ENCODE data around the gene CHRNG.

CHRNG gene, protein sequence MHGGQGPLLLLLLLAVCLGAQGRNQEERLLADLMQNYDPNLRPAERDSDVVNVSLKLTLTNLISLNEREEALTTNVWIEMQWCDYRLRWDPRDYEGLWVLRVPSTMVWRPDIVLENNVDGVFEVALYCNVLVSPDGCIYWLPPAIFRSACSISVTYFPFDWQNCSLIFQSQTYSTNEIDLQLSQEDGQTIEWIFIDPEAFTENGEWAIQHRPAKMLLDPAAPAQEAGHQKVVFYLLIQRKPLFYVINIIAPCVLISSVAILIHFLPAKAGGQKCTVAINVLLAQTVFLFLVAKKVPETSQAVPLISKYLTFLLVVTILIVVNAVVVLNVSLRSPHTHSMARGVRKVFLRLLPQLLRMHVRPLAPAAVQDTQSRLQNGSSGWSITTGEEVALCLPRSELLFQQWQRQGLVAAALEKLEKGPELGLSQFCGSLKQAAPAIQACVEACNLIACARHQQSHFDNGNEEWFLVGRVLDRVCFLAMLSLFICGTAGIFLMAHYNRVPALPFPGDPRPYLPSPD
- 0 reads per million in 2 experiments for total RNA-seq

DNA sequence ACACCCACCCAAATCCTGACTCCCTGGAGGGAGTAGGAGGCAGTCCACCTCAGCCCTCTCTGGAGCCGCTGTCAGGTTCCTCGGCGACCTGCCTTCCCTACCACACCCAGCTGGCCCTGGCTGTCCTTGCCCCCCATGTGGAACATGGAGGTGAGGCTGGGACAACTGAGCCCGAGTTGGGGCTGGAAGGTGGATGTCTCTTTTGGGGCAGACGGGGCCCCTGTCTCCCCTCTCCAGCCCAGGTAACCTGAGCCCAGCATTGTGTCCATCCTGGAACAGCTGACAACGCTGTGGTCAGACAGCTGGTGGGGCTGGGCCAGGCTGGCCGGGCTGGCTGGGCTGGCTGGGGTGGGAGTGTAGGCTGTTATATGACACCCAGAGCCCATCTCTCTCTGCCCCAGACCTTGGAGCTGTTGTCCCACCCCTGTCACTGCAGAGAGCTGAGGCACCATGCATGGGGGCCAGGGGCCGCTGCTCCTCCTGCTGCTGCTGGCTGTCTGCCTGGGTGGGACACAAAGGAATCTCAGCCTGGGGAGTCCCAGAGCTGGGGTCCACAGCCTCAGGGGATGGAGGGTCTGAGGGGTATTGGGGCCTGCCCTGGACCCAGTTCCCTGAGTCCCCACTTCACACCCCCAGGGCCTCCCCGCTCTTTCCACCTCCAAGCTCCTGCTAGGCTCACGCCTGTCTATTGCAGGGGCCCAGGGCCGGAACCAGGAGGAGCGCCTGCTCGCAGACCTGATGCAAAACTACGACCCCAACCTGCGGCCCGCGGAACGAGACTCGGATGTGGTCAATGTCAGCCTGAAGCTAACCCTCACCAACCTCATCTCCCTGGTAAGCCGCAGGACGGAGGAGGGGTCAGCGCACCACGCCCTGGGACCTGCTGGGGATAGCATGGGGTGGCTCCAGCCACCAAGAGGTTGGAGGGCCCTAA lies at the start of gene CHRNG:
TSS of gene CHRNG (plus strand) at position 395 of the 934 bp plus-strand sequence. CDS start at position 451, 56 bp downstream.
- no peak for DNase-seq (ENCODE audit: low read depth)

DNA sequence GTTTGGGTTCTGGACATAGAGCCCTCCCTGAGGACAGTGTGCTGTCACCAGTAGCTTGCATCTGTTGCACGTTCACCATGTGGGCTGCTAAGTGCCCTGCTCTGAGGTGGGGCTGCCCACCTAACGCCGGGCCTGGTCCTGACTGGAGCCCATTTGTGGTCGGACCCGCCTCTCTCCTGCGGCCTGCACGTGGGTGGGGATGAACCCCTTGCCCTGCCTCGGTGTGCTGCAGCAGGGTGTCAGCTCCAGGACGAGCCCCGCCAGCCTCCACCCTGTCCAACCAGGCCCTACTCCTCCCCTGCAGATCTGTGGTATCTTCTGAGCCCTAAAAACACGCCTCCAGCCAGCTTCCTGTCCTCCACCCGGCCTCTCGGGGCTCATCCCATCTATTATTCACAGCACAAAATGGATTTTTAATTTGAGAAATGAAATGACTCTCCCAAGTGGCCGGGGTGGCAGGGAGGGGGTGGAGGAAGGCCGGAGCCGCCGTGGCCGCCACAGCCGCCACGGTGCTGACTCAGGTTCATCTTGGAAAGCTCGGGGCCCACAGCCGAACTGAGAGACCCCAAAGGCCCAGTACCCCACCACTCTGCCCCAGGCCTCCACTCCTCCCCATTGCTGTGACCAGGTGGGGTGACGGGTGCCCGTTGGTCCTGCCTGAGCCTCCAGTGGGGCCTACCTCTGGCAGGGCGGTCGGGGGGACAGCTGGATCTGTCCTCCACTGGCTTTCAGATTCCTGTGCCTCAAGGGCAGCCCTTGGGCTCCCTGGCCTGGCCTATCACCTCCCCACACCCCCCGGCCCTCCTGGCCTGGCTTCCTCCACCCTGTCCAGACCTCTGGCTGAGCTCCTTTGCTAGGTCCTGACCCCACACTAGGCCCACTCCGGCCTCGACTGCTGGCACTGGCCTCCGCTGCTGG lies 49.0 kb upstream of the CHRNG start:
- no peak for DNase-seq (ENCODE audit: low read depth)

DNA sequence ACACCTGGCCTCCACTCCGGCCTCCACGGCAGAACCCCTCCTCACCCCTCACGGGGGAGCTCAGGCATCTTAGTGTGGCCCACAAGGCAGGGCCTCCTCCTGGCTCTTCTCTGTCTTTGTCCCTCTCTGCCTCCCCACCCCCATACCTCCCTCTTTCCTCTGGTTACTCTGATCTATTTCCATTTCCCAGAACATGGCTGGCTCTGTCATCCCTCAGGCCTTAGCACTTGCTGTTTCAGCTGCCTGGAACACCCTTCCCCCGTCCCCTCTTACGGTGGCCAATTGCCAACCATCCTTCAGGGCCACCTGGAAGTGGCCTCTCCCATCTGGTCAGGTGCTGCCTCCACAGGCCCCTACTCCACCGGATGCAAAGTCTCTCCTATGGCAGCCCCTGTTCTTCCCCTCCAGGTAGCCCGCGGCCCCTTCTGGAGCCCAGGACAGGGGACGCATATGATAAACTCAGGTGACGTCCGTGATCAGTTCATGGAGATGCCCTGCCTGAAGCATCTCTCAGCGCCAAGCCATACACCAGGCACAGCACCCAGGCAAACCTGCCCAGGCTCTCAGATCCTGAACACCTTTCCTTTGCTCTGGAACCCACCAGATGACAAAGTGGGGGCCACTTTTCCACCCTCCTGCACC lies 48.2 kb upstream of the CHRNG start:
- DNase-seq (ENCODE audit: low read depth), result no peak

DNA sequence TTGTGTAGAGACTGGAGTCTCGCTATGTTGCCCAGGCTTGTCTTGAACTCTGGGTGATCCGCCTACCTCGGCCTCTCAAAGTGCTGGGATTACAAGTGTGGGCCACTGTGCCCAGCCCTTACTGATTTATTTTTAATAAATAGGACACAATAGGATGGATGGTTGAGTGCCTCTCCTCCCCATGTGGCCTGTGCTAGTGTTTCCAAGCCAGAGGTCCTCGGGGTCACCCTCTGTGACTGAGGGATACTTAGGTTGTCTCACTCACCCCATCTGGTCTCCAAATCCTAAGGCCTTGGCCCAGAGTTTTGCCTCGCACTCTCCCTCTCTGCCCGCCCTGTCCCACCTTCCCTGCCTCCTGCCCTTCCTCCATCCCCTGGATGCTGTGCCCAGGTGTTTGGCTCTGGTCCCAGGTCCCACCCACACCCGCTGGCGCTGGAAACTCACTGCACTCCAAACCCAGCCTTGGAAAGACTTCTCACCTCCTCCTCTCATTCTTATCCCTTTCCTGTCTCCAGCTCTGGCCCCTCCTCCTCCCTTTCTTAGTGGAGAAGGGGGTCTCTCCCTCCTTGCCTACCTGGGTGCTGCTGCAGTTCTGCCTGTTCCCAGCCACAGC lies 47.1 kb upstream of the CHRNG start:
- no peak for DNase-seq (ENCODE audit: low read depth)

DNA sequence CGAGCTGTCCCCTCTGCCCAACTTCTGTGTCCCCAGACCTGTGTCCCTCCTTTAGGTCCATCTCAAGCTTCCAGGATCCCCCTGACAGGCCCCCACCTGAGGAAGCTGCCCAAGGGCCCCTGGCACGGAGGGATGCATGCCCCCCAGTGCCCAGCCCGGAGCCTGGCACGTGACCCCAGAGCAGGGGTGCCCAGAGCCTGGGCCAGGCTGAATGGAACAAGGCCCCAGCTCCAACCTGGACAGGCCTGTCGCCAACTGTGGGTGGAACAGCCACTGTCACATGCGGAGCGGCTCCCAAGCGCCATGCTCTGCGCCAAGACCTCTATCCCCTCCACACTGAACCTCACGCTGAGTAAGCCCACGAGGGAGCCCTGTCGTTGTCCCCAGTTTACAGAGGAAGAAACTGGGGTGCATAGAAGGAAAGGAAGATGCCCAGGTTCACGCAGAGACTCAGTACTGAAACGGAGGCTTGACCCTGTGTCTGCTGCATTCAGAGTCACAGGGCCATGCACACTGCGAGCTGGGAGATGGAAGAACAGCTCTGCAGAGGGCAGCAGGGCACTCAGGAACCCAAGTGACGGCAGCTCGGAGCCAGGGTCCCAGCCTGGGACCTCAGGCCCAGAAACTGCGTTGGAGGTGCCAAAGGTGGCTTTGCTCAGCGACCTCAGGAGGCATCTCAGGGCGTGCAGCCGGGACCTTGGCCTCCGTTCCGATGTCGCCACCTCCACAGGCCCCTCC lies 46.4 kb upstream of the CHRNG start:
- DNase-seq (ENCODE audit: low read depth), result no peak

DNA sequence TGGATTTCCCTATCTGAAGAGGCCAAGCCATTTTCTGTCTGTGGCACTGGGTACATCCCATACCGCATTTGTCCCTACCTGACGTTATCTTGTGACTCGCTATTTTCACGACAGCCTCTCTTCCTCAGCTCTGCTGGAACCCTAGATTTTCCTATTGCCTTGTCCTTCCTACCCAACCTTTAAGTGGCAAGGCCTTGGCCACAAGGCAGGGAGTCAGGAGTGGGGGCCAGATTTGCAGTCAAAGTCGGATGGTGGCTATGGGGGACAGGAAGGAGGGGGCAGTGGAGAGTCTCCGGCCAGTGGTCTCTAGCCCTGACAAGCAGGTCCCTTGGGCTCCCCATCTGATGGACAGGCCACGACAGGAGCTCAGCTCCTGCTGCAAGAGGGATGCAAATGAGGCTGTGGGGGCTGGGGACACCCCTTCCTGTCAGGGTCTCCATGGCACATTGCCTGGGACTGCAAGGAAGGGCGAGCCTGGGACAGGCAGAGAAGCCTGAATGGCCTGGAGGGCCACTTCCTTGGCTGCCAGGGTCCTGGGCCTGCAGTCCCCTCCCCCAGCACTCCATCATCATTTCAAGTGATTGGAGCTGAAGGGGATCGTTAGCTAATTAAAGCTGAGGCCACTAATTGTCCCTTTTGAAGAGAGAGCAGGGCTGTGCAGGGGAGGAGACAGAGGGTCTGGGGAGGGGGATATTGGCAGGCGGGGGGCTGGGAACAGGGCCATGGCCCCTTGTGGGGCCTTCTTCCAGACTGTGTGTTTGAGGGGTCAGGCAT lies 45.6 kb upstream of the CHRNG start:
- no peak for DNase-seq (ENCODE audit: low read depth)

DNA sequence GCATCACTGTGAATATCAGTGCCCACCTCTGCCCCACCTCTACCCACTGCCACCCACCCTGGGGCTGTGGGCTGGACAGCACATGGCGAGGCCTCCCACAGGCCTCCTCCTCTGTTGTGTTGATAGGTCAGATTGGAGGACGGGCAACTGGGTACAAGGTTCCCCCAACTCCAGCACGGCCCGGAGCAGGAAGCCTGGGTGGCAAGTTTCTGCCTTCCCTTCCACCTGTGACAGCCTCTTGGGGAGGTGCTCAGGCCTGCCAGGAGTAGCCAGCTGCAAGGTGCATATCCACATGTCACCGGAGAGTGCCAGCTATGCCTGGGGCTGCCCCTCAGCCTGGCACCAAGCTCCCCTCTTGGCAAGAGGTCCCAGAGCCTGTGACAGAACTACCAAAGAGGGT lies 45.0 kb upstream of the CHRNG start:
- no peak for DNase-seq (ENCODE audit: low read depth)

DNA sequence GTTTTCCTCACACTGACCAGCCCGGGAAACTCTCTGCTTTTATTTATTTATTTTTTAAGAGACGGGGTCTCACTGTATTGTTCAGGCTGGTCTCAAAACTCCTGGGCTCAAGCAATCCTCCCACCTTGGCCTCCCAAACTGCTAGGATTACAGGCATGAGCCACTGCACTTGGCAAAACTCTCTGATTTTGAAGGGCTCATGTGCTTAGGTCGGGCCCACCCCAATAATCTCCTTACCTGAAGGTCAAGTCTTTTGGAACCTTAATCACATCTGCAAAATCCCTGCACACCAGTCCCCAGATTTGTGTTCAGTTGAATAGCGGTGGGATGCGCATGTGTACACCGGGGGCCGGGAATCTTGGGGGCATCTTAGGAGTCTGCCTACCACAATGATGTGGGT lies 44.2 kb upstream of the CHRNG start:
- no peak for DNase-seq (ENCODE audit: low read depth)

DNA sequence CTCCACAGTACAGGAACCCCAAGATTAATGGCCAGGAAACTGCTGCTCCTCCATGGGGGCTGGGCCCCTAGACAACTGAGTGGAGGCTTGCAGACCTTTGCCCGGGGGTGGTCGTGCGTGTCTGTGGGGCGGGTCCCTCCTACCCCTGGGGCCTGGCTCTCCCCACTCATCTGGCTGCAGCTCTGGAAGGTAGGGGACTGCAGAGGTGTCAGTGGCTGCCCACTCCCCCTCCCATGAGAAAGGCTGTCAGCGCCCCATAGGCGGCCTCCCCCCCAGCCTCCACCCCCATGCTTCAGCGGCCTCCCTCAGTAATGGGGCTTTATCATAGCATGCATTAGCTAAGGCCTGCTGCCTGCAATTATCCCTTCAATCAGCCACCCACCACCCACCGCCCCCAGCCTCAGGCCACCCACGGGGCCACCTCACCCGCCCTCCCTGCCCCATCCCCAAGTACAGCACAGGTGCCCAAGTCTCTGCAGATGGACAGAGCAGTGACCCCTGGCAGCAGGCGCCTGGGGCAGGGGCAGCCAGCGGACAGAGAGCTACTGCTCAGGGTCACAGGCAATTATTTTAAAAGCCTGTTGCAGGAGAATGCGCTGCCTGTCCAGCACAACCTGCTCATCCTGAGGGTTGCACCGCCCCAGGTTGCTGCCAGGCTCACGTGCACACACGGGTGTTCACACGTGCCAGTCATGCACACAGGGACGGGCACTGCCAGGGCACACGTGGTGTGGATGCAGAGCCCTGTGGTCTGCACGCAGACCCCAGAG lies 42.8 kb upstream of the CHRNG start:
- no peak for DNase-seq (ENCODE audit: low read depth)

DNA sequence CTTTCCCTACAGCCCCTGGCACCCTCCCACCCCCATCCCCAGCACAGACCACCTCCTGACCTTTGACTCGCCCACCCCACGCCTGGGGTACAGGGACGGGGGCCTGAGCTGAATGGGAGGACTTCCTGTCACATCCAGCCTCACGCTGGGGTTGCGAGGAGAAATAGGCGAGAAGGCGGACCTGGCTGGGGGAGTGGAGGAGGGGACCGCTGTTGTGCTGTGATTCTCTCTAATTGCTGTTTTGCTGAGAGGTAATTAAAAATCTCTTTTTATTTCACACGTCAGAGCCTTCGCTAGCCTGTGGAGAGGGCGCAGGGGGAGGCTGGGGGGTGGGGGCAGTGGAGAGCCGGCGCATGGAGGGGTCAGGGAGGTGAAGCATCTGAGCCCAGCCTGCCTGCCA lies 42.1 kb upstream of the CHRNG start:
- DNase-seq (ENCODE audit: low read depth), result no peak

DNA sequence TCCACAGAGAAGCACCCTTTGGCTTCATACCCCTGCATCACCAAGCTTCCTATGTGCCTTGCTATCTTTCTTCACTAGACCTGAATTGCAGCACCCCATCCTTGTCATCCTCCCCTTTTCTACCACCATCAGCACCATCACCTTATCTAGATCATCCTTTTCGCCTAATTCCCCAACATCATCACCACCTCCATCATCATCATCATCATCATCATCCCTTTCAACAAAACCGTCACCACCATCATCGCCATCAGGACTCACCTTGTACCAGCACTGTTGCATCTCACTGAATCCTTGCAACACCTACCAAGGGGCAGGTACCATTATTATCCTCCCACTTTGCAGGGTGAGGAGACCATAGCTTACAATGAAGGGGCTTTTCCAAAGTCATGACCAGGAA lies 41.0 kb upstream of the CHRNG start:
- DNase-seq (ENCODE audit: low read depth), result no peak

DNA sequence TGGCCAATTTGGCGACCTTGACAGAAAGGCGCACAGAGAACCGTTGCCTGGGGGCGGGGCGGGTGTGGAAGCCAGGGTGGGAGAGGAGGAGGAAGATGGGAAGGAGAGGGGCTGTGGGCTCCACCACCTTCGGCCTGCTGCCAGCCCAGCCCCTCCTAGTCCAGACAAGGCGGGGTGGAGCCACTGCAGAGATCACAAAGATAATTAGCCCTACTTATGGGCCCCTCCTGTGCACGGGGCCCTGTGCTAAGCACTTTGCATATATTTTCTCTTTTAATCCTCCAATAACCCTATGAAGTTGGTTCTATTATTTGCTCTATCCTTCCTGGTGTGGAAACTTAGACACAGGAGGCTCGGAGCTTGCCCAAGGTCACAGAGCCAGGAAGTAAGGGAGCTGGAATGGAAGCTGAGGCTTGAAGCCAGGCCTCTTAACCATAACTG lies 38.1 kb upstream of the CHRNG start:
- DNase-seq (ENCODE audit: low read depth), result no peak

DNA sequence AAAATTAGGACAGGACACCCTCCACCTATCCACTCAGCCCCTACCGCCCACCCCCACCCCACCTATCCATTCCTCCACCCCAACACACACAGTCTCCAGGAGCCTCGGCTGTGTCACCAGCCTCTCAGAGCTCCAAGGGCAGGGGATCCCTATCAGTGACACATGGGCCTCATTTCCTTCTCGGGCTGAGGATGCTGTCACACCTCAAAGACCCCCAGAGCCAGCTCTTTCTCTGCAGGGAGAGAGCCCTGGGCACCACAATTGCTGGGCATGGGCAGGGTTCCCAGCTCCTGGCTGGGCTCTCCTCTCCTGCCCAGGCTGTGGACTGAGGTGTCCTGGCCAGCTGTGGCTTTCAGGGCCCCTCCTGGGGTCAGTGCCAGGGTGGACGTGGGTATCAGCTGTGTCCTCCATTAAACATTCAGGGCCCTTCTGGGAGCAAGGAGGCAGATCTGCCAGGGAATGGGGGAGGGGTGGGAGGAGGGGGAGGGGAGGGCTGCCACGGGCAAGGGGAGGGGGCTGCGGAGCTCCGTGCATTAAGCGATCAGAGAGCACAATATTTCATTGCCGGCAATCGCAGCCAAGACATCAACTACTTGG lies 37.6 kb upstream of the CHRNG start:
- no peak for DNase-seq (ENCODE audit: low read depth)

DNA sequence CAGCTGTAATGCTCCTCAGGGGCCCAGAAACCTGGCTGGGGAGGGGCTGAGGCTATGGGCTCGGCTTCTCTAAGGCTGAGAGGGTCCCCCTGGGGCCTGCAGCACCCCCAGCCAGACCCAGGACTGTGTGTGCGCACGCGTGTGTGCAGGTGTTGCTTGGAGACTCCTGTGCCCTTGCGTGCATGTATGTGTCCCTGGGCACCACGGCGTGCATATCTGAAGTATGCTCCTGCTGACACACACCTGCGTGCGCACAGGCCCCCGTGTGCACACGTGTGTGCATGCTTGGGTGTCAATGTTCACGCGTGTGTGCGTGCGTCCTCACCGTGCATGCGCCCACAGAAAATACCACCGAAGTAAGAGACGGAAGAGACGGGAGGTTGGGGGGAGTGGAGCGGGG lies 37.0 kb upstream of the CHRNG start:
- DNase-seq (ENCODE audit: low read depth), result peak; percentile 30

DNA sequence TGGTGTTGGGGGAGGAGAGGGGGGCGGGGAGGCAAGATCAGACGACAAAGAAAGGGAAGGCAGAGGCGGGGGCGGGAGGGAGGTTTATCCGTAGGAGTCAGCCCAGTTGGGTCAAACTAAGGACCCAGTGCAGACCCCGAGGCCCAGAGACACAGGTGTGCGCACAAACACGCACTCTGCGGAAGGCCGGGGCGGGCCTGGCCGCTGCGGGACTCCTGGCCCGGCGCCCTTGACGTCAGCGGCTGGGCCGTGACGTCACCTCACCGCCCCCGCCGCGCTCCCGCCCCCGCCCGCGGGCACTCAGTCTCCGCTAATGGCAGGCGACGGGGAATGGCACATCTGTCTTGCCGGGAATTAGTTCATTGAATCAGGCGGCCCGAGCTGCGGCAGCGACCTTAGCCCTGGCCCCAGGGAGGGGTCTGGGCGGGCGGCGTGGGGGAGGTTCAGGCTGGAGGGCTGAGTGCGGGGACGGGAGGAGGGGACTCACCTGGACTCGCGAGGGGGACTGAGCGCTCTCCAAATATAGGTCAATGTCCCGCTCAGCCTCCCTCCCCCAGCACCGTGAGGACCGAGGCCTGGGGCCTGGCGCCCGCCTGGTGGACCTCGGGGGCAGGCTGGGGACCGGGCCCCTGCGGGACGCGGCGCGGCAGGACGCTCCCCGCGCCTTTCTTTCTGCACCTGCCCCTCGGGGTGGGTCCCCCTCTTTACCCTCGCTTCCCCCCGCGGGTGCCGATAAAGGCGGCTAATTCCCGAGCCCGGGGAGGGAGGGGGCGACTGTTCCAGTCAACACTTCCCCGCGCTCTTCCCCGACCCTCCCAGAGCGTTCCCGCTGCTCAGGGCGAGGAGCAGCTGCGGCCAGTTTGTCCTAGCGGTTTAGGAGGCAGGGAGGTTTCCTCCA lies 36.3 kb upstream of the CHRNG start:
- peak; percentile 45 for DNase-seq (ENCODE audit: low read depth)

DNA sequence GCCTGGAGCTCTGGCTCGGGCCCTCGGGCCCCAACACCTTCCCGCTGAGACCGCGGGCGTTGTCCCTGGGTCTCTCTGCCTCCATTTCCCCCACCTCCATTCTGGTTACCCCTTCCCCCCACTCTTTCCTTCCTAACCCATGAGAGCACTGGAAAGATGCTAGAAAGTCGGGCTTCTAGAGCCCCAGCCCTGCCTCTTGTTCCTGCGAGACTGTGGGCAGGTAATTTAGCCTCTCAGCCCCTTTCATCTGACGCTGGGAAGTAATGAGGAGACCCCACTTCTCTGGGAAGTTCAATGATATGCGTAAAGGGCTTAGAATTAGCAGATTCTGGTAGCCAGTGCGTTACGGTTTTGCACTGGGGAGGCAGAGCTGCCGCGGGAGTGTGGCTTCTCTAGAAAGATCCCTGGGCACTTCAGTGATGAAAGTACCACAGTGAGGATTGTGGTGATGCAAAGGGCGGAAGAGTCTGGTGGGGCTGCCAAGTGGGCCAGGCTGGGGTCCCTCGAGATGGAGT lies 35.6 kb upstream of the CHRNG start:
- DNase-seq (ENCODE audit: low read depth), result no peak

DNA sequence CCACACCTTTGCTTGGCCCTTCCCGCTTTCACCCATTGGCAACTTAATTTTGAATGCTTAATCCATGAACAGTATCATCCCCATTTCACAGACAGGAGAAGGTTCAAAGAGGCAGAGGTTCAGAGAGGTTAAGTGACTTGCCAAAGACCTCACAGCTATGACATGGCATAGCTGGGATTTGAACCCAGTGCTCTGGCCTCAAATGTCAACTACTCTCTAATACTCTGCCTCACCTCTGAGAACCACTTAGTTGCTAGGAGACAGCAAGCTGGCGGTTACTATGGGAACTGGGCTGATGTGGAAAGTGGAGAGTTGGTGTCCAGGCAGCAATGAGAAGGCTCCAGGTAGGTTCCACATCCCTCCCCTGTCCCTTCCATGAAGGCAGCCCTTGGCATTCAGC lies 35.1 kb upstream of the CHRNG start:
- no peak for DNase-seq (ENCODE audit: low read depth)
